NCI-H748 treated with DMSO at 0.1 percent for 48 hours (cell line): ENCODE results near the gene ZCCHC24.

Experiments used
- DNase-seq: peaks from one replicate; lab custom pipeline; 2025; lab: John Stamatoyannopoulos, UW

Gene ZCCHC24

DNA sequence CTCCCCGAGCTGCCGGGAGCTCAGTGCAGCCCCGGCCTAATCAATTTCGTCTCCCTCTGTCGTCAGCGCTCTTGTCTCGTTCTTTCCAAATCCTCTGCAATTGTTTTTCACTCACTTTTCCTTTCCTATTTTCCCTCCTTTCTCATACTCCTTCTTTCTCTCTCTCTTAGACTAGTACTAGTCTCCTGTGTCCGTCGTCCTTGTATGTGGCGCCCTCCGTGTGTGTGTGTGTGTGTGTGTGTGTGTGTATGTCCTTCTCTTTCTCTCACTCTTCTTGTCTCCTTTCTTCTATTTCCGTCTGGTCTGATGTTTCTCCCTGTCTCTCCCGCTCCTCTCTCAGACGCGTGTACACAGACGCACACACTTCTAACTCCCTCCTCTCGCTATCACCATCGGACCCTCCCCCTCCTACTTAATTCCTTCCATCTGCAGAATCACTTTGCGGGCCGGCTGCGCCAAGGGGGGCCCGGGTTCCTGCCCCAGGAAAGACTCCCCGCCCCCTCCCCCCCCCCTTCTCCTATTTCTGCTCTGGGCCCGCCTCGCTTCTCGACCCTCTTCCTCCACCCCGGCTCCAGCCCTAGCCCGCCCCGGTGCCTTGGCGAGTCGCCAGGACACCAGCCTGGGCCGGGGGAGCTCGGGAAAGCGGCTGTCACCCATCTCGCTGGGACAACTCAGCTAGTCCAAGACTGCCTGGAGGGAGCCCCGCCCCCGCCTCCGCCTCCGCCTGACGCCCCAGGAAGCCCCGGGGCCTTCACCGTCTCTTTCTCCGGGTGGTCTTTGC is 743 bp upstream of the ZCCHC24 start:
- DNase-seq = no peak

DNA sequence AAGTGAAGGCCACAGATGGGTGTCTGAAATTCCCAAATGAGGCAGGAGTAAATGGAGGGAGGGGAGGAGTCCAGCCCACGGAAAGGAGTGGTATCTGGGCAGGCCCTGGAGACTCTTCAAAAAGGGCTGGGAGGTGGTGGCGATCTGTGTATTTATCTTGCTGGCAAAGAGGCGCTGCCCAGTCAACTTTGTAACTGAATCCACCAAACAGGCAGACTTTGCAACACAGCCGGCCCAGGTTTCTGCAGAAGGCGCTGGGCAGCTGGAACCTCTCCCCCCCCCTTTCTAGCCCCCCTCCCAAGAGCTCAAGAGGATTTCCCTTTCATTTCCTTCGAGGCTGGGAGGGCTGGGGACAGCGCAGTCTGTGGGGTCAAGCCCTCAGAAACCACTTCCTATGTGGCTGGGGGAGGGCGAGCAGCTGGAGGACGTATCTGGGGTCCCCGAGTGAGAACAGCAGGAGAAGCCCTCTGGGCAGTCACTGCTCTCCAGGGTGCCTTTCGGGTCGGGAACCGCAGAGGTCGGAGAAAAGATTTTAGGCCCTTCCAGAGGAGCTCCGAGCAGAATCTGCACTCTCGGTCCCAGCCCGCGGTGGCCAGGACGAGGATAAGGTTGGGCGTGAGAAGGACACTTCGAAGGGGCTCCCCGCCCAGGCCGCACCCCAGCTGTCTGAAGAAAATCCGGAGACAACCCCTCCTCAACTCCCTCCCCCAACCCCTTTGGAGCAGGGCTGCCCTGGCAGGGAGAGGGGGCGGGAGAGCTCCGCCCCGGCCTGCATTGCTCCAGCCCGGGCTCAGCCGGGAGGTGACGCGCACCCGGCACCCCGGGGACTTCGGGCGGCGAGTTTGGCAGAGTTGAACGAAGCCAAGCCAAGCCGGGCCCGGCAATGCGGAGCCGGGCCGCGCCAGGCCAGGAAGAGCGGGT is 965 bp downstream of the ZCCHC24 start:
- peak; percentile 0 for DNase-seq

DNA sequence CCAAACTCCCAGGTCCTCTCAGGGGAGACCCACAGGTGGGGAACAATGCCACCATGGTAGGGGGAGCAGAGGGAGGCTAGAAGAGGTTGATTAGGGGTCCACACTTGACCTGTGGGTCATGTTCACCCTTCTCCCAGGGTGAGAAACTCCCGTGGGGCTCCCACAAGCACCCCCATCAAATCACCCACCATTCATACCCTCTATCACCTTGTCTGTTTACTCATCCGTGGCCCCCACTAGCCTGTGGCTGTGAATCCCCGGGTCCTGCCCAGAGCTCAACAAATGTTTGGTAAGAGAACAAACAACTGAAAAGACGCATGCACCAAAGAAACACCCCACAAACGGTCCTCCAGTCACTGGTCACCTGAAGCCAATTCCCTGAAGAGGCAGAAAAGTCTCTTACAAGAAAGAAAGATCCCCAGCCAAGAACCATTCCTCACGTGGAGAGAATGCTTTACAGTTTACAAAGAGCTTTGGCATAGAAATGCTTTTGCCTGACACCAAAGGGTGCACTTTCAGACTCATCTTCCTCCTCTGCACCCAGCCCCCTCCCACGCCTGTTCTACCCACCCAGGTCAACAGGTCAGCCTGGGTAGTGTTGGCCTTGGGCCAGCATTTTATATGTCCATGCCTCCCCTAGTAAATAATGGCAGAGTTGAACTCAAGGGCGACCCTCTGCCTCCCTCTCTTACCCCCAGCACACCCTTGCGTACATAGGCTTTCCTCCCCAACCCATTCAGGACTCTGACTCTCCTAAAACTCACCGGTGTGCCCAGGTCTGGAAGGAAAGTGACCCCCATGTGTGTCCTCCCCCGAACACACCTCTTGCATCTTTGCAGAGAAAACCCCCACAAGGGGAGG is 1.9 kb downstream of the ZCCHC24 start:
- DNase-seq = no peak

DNA sequence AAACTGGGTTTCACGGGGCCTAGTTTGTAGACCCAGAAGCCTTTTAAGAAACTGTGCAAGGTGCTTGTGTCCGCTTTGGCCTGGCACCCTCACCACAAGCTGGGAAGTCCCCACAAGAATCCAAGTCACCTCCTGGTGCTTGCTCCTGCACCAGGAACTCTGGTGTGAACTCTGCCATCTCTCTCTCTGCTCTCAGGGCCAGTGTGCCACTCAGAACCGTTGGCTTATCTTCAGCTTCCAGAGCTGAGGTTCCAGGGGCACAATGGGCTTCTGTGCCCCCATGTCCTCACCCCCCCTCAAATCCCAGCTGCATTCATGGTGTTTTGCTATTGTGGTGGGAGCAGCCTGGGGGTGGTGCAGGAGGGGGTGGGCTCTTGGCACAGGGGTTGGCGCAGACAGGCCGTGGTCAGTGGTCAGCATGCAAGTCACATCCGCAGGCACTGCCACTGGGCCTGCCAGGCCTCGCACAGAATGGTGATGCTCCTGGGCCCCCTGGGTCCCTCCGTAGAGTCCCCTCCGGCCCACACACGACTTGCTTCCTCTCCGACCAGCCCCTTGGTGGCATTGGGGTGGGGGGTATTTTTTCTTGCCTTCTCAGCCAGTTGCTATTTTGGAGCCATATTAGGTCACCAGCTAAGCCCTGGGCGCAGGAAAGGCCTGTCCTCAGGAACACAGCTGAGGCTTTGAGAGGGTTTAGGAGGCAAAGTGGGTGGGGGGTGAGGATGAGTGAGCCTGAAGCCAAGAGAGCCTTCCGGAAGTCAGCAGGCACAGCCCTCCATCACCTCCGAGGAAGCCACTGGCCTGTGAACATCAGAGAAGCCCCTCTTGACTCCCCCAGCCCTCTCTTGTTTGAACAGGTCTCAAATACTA is 3.0 kb downstream of the ZCCHC24 start:
- DNase-seq = no peak

DNA sequence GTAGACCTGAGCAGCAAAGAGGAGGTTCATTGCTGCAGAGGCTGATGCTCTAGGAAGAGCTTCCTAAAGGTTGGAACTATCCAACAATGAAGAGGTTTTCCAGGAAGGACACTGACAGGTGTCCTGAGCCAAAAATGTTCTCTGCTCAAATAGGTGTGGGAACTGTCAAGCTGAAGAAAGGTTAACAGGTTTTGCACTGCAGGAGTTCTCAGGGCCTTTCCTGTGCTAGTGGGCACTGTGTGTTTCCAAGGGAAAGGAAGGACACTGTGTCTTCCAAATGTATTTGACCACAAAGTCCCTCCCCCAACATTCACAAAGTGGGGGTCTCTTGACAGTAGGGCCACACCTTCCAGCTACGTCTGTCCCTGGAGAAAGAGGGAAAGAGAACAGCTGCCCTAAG is 4.0 kb downstream of the ZCCHC24 start:
- DNase-seq = no peak

DNA sequence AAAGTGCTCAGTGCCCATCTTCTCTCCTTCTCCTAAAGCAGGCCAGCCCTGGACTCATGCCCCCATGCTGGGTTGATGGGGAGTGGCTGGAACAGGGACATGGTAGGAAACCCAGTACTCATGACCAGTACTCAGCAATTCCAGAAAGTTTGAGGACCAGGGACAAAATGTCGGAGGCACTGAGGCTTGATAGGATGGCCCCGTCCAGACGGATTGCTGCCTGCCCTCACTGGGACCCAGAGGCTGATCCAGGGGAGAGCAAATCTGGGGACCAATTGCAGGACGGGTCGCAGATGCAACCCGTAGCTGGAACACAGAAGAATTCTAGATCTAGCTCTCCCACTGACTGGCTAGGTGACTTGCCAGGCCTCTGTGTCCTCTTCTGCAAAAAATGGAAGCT is 5.1 kb downstream of the ZCCHC24 start:
- no peak for DNase-seq

DNA sequence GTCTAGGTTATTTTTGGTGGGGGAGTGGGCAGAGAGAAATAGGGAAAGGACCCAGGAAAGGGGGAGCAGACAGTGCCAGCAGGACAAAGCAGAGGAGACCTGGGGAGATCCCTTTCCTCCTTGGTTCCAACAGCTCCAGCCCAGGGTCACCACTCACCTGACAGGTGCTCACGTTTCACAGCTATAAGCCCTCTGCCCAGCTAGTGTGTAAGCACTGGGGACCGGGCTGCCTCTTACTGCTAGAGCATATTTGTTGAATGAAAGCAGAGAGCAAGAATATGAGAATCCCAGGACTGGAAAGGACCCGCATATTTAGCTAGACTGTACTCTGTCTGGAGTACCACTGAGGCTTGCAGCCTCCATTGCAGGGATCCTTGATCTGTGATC is 6.7 kb downstream of the ZCCHC24 start:
- DNase-seq = no peak

DNA sequence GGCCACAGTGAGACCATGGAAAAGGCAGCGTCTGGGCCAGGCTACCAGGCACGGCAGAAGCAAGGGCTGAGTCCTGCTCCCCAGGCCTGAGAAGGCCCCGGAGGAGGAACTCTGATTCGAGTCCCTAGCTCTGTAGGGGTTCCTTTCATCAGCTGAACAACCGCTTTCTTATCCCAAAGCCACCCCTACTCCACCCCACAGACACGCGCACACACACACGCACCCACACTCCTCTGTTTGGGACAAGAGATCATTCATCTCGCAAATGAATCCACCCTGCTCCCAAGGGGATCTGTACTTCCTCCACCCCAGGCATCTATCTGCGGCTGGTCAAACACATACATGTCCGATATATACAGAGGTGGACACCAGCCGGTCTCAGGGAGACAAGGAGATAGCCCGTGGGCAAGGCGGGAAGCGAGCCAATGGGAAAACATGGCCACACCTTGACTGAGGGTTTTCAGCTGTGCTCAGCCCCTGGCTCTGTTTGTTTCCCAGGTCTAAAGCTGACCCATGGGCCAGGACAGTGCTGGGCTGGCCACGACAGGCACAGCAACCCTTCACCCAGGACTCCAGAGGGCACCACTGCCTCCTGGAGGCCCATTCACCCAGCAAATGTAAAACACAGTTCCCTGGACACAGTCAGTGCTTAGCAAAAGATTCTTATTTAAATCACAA is 7.3 kb downstream of the ZCCHC24 start:
- no peak for DNase-seq

DNA sequence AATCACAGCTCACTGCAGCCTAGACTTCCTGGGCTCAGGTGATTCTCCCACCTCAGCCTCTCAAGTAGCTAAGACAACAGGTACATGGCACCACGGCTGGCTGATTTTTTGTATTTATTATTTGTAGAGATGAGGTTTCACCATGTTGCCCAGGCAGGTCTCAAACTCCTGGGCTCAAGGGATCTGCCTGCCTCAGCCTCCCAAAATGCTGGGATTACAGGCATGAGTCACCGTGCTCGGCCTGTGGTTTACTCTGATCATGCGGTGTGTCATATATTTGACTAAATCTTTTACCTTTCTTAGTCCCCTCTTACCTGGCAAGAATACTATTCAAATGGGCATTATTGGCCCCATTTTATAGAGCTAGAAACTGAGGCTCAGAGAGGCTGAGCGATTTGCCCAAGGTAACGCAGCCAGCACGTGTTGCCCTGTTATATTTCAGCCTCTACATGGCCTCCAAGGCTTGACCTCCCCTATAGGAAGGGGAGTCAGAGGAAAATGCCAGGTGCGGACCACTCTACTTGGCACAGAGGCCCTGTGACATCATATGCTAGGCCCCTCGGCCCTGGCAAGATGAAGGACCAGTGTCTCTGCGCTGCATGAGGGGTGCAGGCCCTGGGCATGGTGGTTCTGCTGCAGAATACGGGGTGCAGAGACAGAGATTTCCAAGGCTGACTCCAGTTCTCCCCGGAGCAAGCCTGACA is 8.2 kb downstream of the ZCCHC24 start:
- no peak for DNase-seq

DNA sequence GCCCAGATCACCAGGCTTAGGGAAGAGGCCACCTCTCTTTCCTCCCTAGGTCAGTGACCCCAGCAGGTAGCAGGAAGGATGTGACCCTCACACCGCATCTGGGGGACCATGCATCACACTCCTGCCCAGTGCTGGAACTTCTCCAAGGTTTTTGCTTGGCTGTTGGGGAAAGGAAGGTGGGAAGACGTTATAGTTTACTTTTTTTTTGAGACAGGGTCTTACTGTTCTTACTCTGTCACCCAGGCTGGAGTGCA is 8.6 kb downstream of the ZCCHC24 start:
- DNase-seq = no peak

DNA sequence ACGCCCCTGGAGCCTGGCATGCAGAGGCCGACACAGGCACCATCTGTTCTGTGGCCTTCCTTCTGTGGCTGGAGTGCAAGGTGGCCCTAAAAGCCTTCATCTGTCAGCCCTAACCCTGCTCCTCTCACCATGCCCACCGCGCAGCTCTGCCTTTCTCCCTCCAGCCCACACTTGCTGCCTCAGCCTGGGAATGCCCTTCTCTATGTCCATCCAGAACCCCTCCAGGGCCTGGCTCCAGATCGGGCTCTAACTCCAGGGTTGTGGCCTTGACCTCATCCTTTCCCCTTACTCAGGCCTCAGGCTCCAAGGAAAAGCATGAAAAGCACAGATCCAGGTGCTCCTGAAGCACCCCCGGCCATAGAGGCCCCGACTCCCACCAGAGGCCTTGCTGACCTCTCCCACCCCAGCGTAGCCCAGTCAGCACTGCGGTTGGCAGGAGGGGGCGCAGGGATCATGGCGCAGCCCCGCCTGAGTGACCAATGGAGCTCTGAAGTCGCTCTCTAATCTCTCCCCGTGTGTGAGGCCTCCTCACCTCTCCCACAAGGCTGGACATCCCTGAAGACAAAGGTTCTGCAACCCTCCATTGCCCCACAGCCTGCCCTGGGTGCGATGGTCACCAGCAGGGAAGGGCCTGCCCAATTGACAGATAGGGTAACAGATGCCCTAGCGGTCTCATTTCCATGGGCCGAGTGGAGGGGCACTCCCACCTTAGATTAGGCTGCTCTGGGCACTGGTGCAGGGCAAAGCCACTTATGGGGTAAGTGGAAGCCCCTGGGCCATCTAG is 9.2 kb downstream of the ZCCHC24 start:
- no peak for DNase-seq

DNA sequence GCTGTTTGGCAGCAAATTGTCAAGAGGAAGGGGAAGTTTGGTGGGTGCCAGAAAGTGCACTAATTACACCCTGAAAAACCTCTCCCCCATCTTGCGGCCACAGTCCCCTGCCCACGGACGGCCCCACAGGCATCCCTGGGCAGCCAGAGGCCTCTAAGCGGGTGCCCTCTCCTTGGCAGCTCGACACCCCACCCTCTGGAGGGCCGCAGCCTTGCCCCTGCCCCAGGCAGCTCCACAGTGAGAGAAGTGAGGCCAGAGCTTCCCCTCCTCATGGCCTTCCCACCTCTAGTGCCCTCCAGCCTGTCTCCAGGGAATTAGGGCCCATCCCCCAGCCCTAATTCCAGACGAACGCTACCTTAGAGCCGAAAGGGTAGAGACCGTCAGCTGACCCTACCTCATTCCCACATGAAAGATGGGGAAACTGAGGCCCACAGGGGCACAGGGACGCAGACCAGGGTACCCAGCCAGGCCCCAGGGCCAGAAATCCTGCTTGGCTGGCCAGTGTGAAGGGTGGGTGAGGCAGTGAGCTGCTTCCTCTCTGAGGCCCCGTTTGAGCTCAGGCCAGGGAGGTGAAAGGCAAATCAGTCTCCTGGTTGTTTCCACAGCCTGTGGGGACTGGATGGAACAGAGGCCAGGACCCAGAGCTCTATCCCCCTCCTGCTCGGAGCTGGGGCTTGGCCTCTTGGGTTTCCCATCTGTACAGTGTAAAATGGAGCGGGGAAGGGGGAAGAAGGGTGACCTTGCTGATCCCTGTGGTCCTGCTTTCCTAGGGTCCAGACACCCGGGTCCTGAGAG is 10.0 kb downstream of the ZCCHC24 start:
- no peak for DNase-seq

DNA sequence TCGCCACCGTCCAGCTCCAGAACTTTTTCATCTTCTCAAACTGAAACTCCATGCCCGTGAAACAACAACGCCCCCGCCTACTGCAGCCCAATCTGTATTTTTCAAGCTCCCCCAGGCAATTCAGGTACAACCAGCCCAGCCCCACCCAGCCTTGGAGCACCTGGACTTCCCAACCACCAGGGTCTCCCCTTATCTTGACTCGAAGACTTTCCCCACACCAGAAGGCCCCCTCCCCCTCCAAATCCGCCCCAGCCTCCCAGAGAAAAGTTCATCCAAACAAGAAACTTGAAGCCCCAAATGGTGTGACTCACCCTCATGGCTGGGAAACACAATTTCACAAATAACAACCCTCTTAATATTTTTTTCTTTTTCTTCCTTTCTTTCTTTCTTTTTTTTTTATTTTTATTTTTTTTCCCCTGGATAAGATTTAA is 10.6 kb downstream of the ZCCHC24 start:
- no peak for DNase-seq

DNA sequence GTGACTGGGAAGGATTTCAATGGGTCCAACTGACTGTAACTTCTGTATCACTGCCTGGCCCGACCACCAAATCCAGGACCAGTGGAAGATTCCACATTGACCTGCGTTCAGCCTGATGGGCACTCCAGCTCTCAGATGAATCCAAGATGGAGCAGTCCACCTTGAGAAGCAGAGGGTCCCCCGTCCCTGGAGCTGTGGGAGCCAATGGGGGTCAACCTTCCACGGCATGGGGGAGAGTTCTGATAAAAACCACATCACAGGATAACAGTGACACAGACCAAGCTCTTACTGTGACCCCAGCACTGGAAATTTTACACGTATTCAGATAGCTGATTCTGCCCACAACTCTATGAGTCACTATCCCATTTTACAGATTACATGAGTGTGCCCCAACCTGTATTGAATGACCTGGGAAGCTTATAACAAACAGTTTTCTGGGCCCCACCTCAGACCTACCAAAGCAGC is 11.2 kb downstream of the ZCCHC24 start:
- DNase-seq = no peak

DNA sequence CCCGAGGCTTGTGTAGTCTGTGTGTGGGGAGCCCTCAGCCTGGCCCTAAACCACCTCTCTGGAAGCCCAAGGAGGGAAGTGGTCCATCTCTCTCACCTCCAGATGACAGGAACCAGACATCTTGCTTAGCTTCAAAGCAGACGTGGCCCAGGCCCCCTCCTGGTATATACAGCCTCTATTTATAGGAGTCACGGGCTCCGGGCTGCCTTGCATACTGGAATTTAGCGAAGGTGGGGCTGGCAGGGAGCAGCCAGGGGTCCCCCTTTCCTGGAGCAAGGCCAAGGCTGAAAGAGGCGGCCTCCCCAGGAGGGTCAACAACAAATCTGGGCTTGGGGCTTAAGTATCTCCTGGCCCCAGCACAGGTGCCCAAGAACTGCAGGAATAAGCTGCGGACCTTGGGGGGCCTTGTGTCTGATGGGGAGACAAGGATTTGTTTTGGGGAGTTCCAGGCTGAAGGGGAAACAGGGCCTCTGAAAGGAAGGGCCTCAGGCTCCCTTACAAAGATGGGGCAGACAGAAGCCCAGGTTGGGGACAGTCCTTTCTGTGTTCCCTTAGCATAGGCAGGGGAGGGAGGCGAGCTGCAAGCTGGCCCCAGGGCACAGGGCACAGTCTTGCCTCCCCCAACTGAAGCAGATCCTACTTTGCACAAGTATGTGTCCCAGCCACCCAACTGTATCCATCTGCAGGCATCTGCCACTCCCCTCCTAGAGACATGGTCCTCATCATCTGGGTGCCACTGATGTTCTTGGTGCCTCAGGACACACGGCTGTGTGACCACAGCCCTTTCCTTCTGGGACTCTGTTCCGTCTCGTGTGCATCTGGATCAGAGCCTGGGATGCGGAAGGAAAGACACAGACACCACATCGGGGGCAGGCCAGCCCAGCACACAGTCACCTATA is 11.9 kb downstream of the ZCCHC24 start:
- DNase-seq = no peak

DNA sequence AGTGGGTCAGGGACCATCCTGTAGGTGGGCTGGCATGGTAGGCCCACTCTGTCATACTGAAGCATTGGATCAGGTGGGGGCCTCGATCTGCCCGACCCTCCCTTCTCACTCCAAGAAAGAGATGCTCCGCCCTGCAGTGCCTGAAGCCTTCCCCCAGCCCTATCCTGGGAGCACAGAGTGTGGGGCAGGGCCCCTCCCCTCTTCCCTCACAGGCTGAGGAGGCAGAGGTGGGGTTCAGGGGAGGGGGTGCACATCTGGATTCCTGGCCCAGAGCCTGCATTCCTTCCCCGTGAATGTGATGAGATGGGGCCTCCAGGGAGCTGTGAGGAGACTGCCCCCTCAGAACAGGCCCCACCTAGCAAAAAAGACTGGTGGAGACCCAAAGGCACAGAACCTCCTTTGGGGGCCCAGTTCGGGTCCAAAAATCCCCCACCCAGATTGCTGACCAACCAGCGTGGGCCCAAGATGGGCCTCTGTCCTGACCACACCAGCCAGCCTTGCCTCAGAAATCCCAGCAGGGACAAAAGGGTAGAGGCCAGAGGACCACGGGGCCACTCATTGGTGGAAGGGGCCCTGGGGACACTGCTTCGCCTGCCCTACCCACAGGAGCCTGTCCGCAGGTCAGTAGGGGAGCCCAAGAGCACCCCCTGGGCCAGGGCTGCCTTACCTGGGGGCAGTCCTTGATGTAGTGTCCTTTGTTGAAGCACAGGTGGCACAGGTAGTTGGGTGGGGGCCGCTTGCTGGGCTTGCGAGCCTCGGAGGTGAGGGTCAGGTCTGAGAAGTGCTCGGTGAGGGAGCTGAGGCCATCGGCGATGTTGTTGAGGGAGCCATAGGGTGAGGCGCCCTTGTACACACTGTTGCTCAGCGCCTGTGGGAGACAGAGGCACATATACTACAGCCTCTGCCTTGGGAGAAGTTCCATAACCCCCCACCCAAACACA is 13.3 kb downstream of the ZCCHC24 start:
- DNase-seq = no peak
